ENCODE results near the gene GTF3C6. TPM values are rescaled to one million over a fixed set of nuclear protein-coding genes. Genes with fewer than 3 reads are reported as not detected.

Gene GTF3C6
- total RNA-seq, result 26.4 and 34.0 TPM in 2 replicates

GRCh38 chr6:110958329-110959192 lies at the start of gene GTF3C6:
GTF3C6 (plus strand) TSS chr6:110958706; CDS start chr6:110958770, 64 bp downstream.

Other genes with a start within 250 kb of the GTF3C6 start
- 4.6 and 5.5 TPM in 2 replicates for gene CDK19, start 143.2 kb upstream of the GTF3C6 start, total RNA-seq
- gene AMD1, start 83.9 kb upstream of the GTF3C6 start, total RNA-seq, result 69.9 and 163 TPM in 2 replicates
- gene RPF2, start 23.3 kb downstream of the GTF3C6 start, total RNA-seq, result 33.3 and 40.3 TPM in 2 replicates
- gene SLC16A10, start 128.8 kb downstream of the GTF3C6 start, total RNA-seq, result not detected in 2 replicates

All from tracheal epithelial cell (primary cell).